ENCODE data around the gene JPH2. TPM values are rescaled to one million over a fixed set of nuclear protein-coding genes. Genes with fewer than 3 reads are reported as not detected.

The JPH2 gene
- total and polyA plus RNA-seq, 9 donors, result 0.48 to 27.4 (median 3.0) TPM

GRCh38 chr20:44145131-44145775 is 41.7 kb downstream of the JPH2 start:
- H3K4me3 ChIP-seq, result no peak overlapping the region
- DNase-seq, result no peak
- H3K36me3 ChIP-seq, result no peaks in the 10 kb centered on the region
- H3K9me3 ChIP-seq, result no peaks in the 10 kb centered on the region
- intact Hi-C loops (cut with DNase I), result no loop called here
- no peak overlapping the region for H3K27ac ChIP-seq
- TF ChIP-seq EP300 (IDR thresholded peaks at IDR 0.05) (no peak), CTCF (IDR thresholded peaks at IDR 0.05) (no peak), POLR2A (IDR thresholded peaks at IDR 0.05) (no peak)
- H3K27me3 ChIP-seq, result no peaks in the 10 kb centered on the region
- 74 to 77% (median 75%) methylated on average over 18 of the region's 18 CpGs for WGBS, 3 donors
- H3K4me1 ChIP-seq (ENCODE audit: insufficient read depth), result no peaks in the 10 kb centered on the region

- Histone ChIP-seq H3K27ac (no peak overlapping the region), H3K36me3 (no peaks in the 10 kb centered on the region), H3K4me1 (ENCODE audit: insufficient read depth) (no peaks in the 10 kb centered on the region), H3K9me3 (no peaks in the 10 kb centered on the region), H3K4me3 (no peak overlapping the region), H3K27me3 (no peaks in the 10 kb centered on the region)
- WGBS, 3 donors, result 80 to 86% (median 82%) methylated on average over 10 of the region's 10 CpGs
- DNase-seq, result no peak
- TF ChIP-seq CTCF (IDR thresholded peaks at IDR 0.05) (no peak), EP300 (IDR thresholded peaks at IDR 0.05) (no peak), POLR2A (IDR thresholded peaks at IDR 0.05) (no peak)
- intact Hi-C loops (cut with DNase I), result no loop called here
Observed at GRCh38 chr20:44143936-44144335, 43.1 kb downstream of the JPH2 start.

GRCh38 chr20:44142413-44142812 is 44.6 kb downstream of the JPH2 start:
- intact Hi-C loops (cut with DNase I), result no loop called here
- TF ChIP-seq POLR2A (IDR thresholded peaks at IDR 0.05) (no peak), CTCF (IDR thresholded peaks at IDR 0.05) (no peak), EP300 (IDR thresholded peaks at IDR 0.05) (no peak)
- Histone ChIP-seq H3K36me3 (no peaks in the 10 kb centered on the region), H3K4me3 (no peak overlapping the region), H3K9me3 (no peaks in the 10 kb centered on the region), H3K27ac (no peak overlapping the region), H3K27me3 (no peaks in the 10 kb centered on the region), H3K4me1 (ENCODE audit: insufficient read depth) (no peaks in the 10 kb centered on the region)
- DNase-seq, result no peak
- WGBS, 3 donors, result 9 to 21% (median 10%) methylated on average over 8 of the region's 8 CpGs

GRCh38 chr20:44141873-44142272 is 45.1 kb downstream of the JPH2 start:
- DNase-seq, result no peak
- Histone ChIP-seq H3K4me1 (ENCODE audit: insufficient read depth) (no peaks in the 10 kb centered on the region), H3K4me3 (no peak overlapping the region), H3K36me3 (no peaks in the 10 kb centered on the region), H3K9me3 (no peaks in the 10 kb centered on the region), H3K27me3 (no peaks in the 10 kb centered on the region), H3K27ac (no peak overlapping the region)
- no peak for TF ChIP-seq EP300 (IDR thresholded peaks at IDR 0.05)
- TF ChIP-seq POLR2A (IDR thresholded peaks at IDR 0.05), result no peak
- TF ChIP-seq CTCF (IDR thresholded peaks at IDR 0.05), result no peak
- intact Hi-C loops (cut with DNase I), result no loop called here
- WGBS, 3 donors, result 79 to 87% (median 83%) methylated on average over 6 of the region's 6 CpGs
